NCI-H2029 (cell line): ENCODE measurements around the gene G3BP2.
A peak's percentile ranks its signal among the peaks of the same experiment; 100 is the strongest.

Experiments used
- DNase-seq: peaks from one replicate; lab custom pipeline; 2025; lab: John Stamatoyannopoulos, UW

G3BP2 gene

GRCh38 chr4:75637827-75638226, 35.4 kb downstream of the G3BP2 start:
- DNase-seq = no peak

- no peak for DNase-seq
Measured at GRCh38 chr4:75637176-75637575, 36.0 kb downstream of the G3BP2 start.

GRCh38 chr4:75634951-75635350, 38.3 kb downstream of the G3BP2 start:
- no peak for DNase-seq

- DNase-seq = no peak
Measured at GRCh38 chr4:75634281-75634680, 38.9 kb downstream of the G3BP2 start.

GRCh38 chr4:75633846-75634245, 39.4 kb downstream of the G3BP2 start:
- DNase-seq = no peak

GRCh38 chr4:75630937-75631329, 42.3 kb downstream of the G3BP2 start:
- DNase-seq = no peak

- DNase-seq = peak; percentile 88
Measured at GRCh38 chr4:75630174-75630936, 42.9 kb downstream of the G3BP2 start, which contains the start of gene CDKL2. Gene CDKL2 (minus strand): TSS chr4:75630528. CDS start chr4:75625988, 4,540 bp downstream.

- DNase-seq = no peak
Measured at GRCh38 chr4:75629239-75629638, 44.0 kb downstream of the G3BP2 start.

GRCh38 chr4:75623026-75623425, 50.2 kb downstream of the G3BP2 start:
- DNase-seq = no peak

GRCh38 chr4:75621715-75622114, 51.5 kb downstream of the G3BP2 start:
- no peak for DNase-seq

GRCh38 chr4:75612306-75612705, 60.9 kb downstream of the G3BP2 start:
- no peak for DNase-seq

- no peak for DNase-seq
Measured at GRCh38 chr4:75605928-75606327, 67.3 kb downstream of the G3BP2 start.

- no peak for DNase-seq
Measured at GRCh38 chr4:75599647-75600046, 73.6 kb downstream of the G3BP2 start.

- DNase-seq = no peak
Measured at GRCh38 chr4:75598390-75598789, 74.8 kb downstream of the G3BP2 start.

GRCh38 chr4:75596061-75596460, 77.2 kb downstream of the G3BP2 start:
- no peak for DNase-seq

- no peak for DNase-seq
Measured at GRCh38 chr4:75593393-75593792, 79.8 kb downstream of the G3BP2 start.
